HepG2 (cell line): ENCODE measurements around the gene FSD2. TPM values are rescaled to one million over a fixed set of nuclear protein-coding genes. Genes with fewer than 3 reads are reported as not detected.

Experiments used
- CC2D1A ChIP-seq: sonication (generic); formaldehyde crosslinking; IDR thresholded peaks from 2 replicates; pipeline ENCODE4 v1.8.1; 2023; ENCODE audit warnings: mild to moderate bottlenecking, missing genetic modification reagents
- CENPBD1 ChIP-seq: sonication (generic); formaldehyde crosslinking; IDR thresholded peaks from 2 replicates; pipeline ENCODE4 v1.8.0; 2022; ENCODE audit warnings: missing genetic modification reagents, low read depth, mild to moderate bottlenecking, borderline replicate concordance
- ELF1 ChIP-seq: sonication (generic); formaldehyde crosslinking; IDR thresholded peaks from 2 replicates; pipeline ENCODE4 v1.4.0; 2020; ENCODE audit warnings: missing genetic modification reagents
- GTF3A ChIP-seq: sonication (generic); formaldehyde crosslinking; conservative IDR thresholded peaks from 2 replicates; pipeline ENCODE4 v1.4.0; 2020; ENCODE audit warnings: mild to moderate bottlenecking, missing genetic modification reagents
- JUNB ChIP-seq: sonication (generic); formaldehyde crosslinking; IDR thresholded peaks from 2 replicates; pipeline ENCODE4 v1.8.0; 2022; ENCODE audit warnings: missing genetic modification reagents, mild to moderate bottlenecking, borderline replicate concordance
- NKX3-1 ChIP-seq: sonication (generic); formaldehyde crosslinking; IDR thresholded peaks from 2 replicates; pipeline ENCODE4 v1.5.0; 2020; ENCODE audit warnings: missing genetic modification reagents
- PITX1 ChIP-seq: sonication (generic); formaldehyde crosslinking; IDR thresholded peaks from 2 replicates; pipeline ENCODE4 v1.5.1; 2020; ENCODE audit warnings: mild to moderate bottlenecking, missing genetic modification reagents
- REL ChIP-seq: sonication (generic); formaldehyde crosslinking; conservative IDR thresholded peaks from 2 replicates; pipeline ENCODE4 v1.8.0; 2022; ENCODE audit warnings: mild to moderate bottlenecking, missing genetic modification reagents, moderate library complexity
- TAF15 ChIP-seq: fragments of 200-400 bp; formaldehyde crosslinking; IDR thresholded peaks from one replicate; pipeline ENCODE4 v1.6.1; 2018; ENCODE audit warnings: mild to moderate bottlenecking, low read depth, low read length; ENCODE audit not compliant: poor library complexity, severe bottlenecking
- TEAD3 ChIP-seq: optimal IDR thresholded peaks from 2 replicates; pipeline ENCODE3; 2016; ENCODE audit warnings: borderline replicate concordance
- ZBTB7B ChIP-seq: sonication (generic); formaldehyde crosslinking; IDR thresholded peaks from 2 replicates; pipeline ENCODE4 v1.4.0; 2020; ENCODE audit warnings: missing genetic modification reagents
- ZFP90 ChIP-seq: sonication (generic); formaldehyde crosslinking; IDR thresholded peaks from 2 replicates; pipeline ENCODE4 v1.8.0; 2022; ENCODE audit warnings: missing genetic modification reagents, mild to moderate bottlenecking, inconsistent platforms, borderline replicate concordance
- ZFYVE20 ChIP-seq: sonication (generic); formaldehyde crosslinking; IDR thresholded peaks from 2 replicates; pipeline ENCODE4 v1.8.0; 2023; ENCODE audit warnings: low read depth, mild to moderate bottlenecking, moderate library complexity, missing genetic modification reagents, borderline replicate concordance
- ZNF260 ChIP-seq: sonication (generic); formaldehyde crosslinking; IDR thresholded peaks from 2 replicates; pipeline ENCODE4 v1.4.0; 2020; ENCODE audit warnings: missing genetic modification reagents, low read depth, mild to moderate bottlenecking, borderline replicate concordance
- ZNF264 ChIP-seq: sonication (generic); formaldehyde crosslinking; IDR thresholded peaks from 2 replicates; pipeline ENCODE4 v1.4.0; 2020; ENCODE audit warnings: missing genetic modification reagents
- ZNF276 ChIP-seq: sonication (generic); formaldehyde crosslinking; IDR thresholded peaks from 2 replicates; pipeline ENCODE4 v1.4.0; 2020; ENCODE audit warnings: mild to moderate bottlenecking, low read depth, missing genetic modification reagents
- ZNF362 ChIP-seq: sonication (generic); formaldehyde crosslinking; IDR thresholded peaks from 2 replicates; pipeline ENCODE4 v1.4.0; 2020; ENCODE audit warnings: missing genetic modification reagents, mild to moderate bottlenecking, borderline replicate concordance
- ZNF512B ChIP-seq: sonication (generic); formaldehyde crosslinking; IDR thresholded peaks from 2 replicates; pipeline ENCODE4 v1.5.1; 2020; ENCODE audit warnings: missing genetic modification reagents, mild to moderate bottlenecking, borderline replicate concordance
- ZNF546 ChIP-seq: sonication (generic); formaldehyde crosslinking; conservative IDR thresholded peaks from 2 replicates; pipeline ENCODE4 v1.8.1; 2023; ENCODE audit warnings: mild to moderate bottlenecking, missing genetic modification reagents
- ZNF644 ChIP-seq: IDR thresholded peaks from 2 replicates; pipeline ENCODE4 v1.6.1; 2016; ENCODE audit warnings: low read depth
- polyA plus RNA-seq, 8 experiments: library from polyadenylated mRNA; depleted of rRNA in 3 of 8; stranded (reverse) in 7 of 8; unstranded in 1 of 8; fragments of >200 nt; fragmentation: Illumina TruSeq in 4 of 8; extraction: Trizol in 4 of 8; gene quantifications; 2 replicates each; pipeline versions ENCODE4 v1.2.1 to v1.2.3, GENCODE V29; 2011 to 2016; ENCODE audit warnings: low read depth in 4 of 8, missing spikeins in 1 of 8, mixed read lengths in 1 of 8; ENCODE audit not compliant: insufficient read depth in 1 of 8
- total RNA-seq, 5 experiments: library from RNA; depleted of rRNA; stranded (reverse); fragments of >200 nt; fragmentation: Illumina TruSeq; extraction: Trizol; gene quantifications; 2 replicates each; pipeline ENCODE4 v1.2.3, GENCODE V29; 2016; ENCODE audit warnings: low read depth in 1 of 5
- TF ChIP-seq, protein P1 (sequence below): conservative IDR thresholded peaks from 2 replicates; pipeline ENCODE4 v1.6.1; 2018; ENCODE audit warnings: missing genetic modification reagents

Gene FSD2
- total and polyA plus RNA-seq, 2 of the 13 experiments (the other 11 are each of a cell fraction or from before 2014, with no cell fraction given), result not detected

DNA sequence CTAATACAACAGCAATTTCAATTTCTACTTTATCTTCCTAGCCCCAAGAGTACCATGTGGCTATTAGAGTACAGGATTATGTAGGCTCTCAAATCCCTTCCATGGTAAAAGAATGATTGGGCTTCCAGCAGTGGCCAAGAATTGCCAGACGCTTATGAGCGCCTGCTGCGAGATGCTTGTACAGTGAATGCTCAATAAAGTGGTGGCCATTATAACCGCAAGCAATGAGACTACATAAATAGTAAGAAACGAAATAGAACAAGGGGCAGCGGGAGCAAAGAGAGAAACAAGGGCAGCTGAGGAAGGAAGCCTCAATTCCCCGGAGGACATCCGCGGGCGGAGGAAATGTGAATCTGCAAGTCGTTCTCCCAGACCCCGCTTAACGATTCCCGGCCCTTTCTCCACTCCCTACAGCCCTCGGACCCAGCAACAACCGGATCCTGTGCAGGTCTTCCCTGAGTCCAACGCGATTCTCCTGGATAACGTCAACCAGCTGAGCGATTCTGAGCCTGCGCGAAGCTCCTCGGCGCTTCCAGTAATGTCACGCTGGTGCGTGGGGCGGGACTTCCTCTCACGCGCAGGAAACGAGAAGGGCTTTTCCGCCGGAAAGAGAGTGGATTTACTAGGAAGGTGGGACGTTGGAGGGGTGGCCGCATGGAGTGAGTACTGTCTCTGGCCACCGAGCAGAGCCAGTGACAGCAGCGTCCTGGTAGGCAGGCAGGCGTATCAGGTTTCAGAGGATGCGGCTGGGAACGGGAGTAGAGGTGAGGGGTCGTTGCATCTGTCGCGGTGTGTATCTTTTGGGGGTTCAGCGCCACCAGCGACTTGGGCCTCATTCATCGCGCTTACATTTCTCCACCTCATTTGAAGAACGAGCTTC, 55.7 kb downstream of the FSD2 start (continued):
- TF ChIP-seq ZNF264 (CRISPR knock-in tag) (no peak), GTF3A (CRISPR knock-in tag) (no peak), REL (CRISPR knock-in tag) (no peak), ZFYVE20 (no peak), ZNF260 (CRISPR knock-in tag) (no peak), ZNF512B (CRISPR knock-in tag) (no peak), JUNB (CRISPR knock-in tag) (no peak), CENPBD1 (CRISPR knock-in tag) (no peak), ZNF362 (CRISPR knock-in tag) (no peak), TAF15 (no peak), ZNF276 (CRISPR knock-in tag) (no peak), ZFP90 (CRISPR knock-in tag) (peak; percentile 76; the same call in 1 of the 2 replicates), ZNF546 (CRISPR knock-in tag) (no peak), CC2D1A (CRISPR knock-in tag) (no peak), ZBTB7B (peak; percentile 48), PITX1 (CRISPR knock-in tag) (peak; percentile 99), ZNF644 (CRISPR knock-in tag) (no peak), TEAD3 (peak; percentile 38), NKX3-1 (CRISPR knock-in tag) (peak; percentile 41; the same call in 1 of the 2 replicates), ELF1 (CRISPR knock-in tag) (peak; percentile 86)
- TF ChIP-seq, protein P1, sequence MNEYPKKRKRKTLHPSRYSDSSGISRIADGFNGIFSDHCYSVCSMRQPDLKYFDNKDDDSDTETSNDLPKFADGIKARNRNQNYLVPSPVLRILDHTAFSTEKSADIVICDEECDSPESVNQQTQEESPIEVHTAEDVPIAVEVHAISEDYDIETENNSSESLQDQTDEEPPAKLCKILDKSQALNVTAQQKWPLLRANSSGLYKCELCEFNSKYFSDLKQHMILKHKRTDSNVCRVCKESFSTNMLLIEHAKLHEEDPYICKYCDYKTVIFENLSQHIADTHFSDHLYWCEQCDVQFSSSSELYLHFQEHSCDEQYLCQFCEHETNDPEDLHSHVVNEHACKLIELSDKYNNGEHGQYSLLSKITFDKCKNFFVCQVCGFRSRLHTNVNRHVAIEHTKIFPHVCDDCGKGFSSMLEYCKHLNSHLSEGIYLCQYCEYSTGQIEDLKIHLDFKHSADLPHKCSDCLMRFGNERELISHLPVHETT (CRISPR knock-in tag), result no peak; the same call in 1 of the 2 replicates
